Measurements from ENCODE around the gene TTLL8.

DNA sequence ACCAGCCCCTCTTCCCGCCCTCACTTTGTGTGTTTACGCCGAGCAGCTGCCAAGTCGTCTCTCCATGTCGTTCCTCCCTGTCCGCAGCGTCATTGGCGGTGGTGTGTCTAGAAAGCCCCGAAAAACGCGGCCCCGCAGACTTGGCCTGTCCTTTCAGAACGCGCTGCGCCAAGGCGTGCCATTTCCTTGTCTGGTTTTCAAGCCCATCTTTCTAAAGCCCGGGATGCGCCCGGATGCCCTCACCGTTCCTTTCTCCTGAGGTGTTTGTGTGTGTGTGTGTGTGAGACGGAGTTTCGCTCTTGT is 32.3 kb upstream of the TTLL8 start:
- TF ChIP-seq EZH2 (IDR thresholded peaks at IDR 0.05; ENCODE audit: borderline replicate concordance, low read length) = no peak
- TF ChIP-seq, protein P1, sequence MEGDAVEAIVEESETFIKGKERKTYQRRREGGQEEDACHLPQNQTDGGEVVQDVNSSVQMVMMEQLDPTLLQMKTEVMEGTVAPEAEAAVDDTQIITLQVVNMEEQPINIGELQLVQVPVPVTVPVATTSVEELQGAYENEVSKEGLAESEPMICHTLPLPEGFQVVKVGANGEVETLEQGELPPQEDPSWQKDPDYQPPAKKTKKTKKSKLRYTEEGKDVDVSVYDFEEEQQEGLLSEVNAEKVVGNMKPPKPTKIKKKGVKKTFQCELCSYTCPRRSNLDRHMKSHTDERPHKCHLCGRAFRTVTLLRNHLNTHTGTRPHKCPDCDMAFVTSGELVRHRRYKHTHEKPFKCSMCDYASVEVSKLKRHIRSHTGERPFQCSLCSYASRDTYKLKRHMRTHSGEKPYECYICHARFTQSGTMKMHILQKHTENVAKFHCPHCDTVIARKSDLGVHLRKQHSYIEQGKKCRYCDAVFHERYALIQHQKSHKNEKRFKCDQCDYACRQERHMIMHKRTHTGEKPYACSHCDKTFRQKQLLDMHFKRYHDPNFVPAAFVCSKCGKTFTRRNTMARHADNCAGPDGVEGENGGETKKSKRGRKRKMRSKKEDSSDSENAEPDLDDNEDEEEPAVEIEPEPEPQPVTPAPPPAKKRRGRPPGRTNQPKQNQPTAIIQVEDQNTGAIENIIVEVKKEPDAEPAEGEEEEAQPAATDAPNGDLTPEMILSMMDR (IDR thresholded peaks at IDR 0.05; ENCODE audit: low read length) = no peak

All from OCI-LY1 (cell line).